CD4-positive, alpha-beta T cell treated with Interleukin-1 beta for 1 hour (primary cell): Measurements from ENCODE around the gene COL4A2.

Experiments
- DNase-seq, 2 donors: peaks; one replicate each; pipeline ENCODE4 v3.0.0-alpha.2; 2020 to 2022

COL4A2 gene

GRCh38 chr13:110503037-110503901 is 196.2 kb downstream of the COL4A2 start:
- no peak for DNase-seq

- no peak for DNase-seq
These were observed 197.0 kb downstream of the COL4A2 start for GRCh38 chr13:110503979-110504499.

- no peak for DNase-seq
These were observed 198.5 kb downstream of the COL4A2 start for GRCh38 chr13:110505594-110505993.

GRCh38 chr13:110506396-110506795 is 199.3 kb downstream of the COL4A2 start:
- no peak for DNase-seq

- no peak for DNase-seq
These were observed 199.9 kb downstream of the COL4A2 start for GRCh38 chr13:110506859-110507566.

- no peak for DNase-seq
These were observed 200.7 kb downstream of the COL4A2 start for GRCh38 chr13:110507678-110508381.

- DNase-seq, result no peak
These were observed 202.4 kb downstream of the COL4A2 start for GRCh38 chr13:110509478-110509926.

- DNase-seq, result no peak
These were observed 203.1 kb downstream of the COL4A2 start for GRCh38 chr13:110509971-110510786.

- no peak for DNase-seq
These were observed 204.6 kb downstream of the COL4A2 start for GRCh38 chr13:110511509-110512181.

GRCh38 chr13:110512198-110512740 is 205.2 kb downstream of the COL4A2 start:
- no peak for DNase-seq

- DNase-seq, result no peak
These were observed 209.4 kb downstream of the COL4A2 start for GRCh38 chr13:110516500-110516899.

GRCh38 chr13:110517505-110518225 is 210.6 kb downstream of the COL4A2 start:
- no peak for DNase-seq

GRCh38 chr13:110518226-110518525 is 211.1 kb downstream of the COL4A2 start:
- no peak for DNase-seq

GRCh38 chr13:110518571-110518970 is 211.5 kb downstream of the COL4A2 start:
- no peak for DNase-seq

GRCh38 chr13:110519046-110519445 is 212.0 kb downstream of the COL4A2 start:
- DNase-seq, result no peak

GRCh38 chr13:110519506-110519905 is 212.4 kb downstream of the COL4A2 start:
- DNase-seq, result no peak

- DNase-seq, result peak in 1 of 2 donors; percentile 66
These were observed 213.6 kb downstream of the COL4A2 start for GRCh38 chr13:110520431-110521295.

GRCh38 chr13:110521296-110521680 is 214.2 kb downstream of the COL4A2 start:
- no peak for DNase-seq

- peak in 1 of 2 donors; percentile 50 for DNase-seq
These were observed 214.9 kb downstream of the COL4A2 start for GRCh38 chr13:110521946-110522345.

- no peak for DNase-seq
These were observed 215.6 kb downstream of the COL4A2 start for GRCh38 chr13:110522721-110523120.
